ENCODE data around the gene CDH13.

Gene CDH13

GRCh38 chr16:83732536-83732935, 1105.8 kb downstream of the CDH13 start:
- no peak for DNase-seq (ENCODE audit: low spot score)
- FAIRE-seq: no peak

GRCh38 chr16:83733301-83733700, 1106.5 kb downstream of the CDH13 start:
- no peak for DNase-seq (ENCODE audit: low spot score)
- FAIRE-seq: no peak

DNA sequence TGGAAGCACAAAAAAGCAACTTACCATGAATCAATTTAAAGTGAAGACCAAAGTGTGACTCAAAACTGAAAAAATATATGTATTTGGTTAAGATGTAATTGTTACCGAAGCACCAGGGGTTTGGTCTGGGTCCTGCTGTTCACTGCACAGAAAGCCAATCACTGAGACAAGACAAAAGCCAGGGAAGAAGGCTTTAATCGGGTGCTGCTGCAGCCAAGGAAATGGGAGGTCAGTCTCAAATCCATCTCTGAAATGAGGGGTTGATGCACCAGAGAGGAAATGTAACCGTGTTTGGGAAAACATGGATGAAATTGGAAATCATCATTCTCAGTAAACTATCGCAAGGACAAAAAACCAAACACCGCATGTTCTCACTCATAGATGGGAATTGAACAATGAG, 1107.4 kb downstream of the CDH13 start:
- FAIRE-seq (no peak), DNase-seq (ENCODE audit: low spot score) (no peak)

DNA sequence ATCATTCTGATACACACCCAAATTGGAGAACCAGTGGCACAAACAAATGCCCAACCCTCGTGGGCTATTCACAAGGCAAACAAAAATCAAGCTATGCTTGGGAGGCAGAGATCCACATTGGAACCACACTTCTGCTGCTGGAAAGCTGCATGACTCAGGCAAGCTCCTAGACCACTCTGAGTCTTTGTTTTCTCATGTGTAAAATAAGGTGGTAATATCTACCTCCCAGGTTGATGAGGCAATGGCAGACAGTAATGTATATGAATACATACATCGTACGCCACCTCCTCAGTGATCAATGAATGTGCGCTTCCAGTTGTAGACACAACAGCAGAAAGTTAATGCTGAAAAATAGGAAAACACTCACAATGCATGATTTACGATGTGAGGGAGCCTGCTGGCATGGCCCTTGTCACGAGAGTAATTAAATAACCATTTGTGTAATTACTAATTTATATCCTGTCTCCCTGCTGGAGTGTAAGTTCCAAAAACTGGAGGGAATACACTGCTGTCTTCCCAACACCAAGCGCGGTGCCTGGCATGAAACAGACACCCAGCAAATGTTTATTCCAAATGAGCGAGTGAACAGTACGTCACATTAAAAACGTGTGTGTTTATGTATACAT, 1111.1 kb downstream of the CDH13 start:
- FAIRE-seq: peak; percentile 64
- peak; percentile 35 for DNase-seq (ENCODE audit: low spot score)

GRCh38 chr16:83738923-83739503, 1112.2 kb downstream of the CDH13 start:
- DNase-seq (ENCODE audit: low spot score) (peak; percentile 71), FAIRE-seq (peak; percentile 87)

GRCh38 chr16:83742124-83742899, 1115.5 kb downstream of the CDH13 start:
- no peak for DNase-seq (ENCODE audit: low spot score)
- no peak for FAIRE-seq

- no peak for FAIRE-seq
- DNase-seq (ENCODE audit: low spot score): no peak
Observed at GRCh38 chr16:83743241-83743640, 1116.5 kb downstream of the CDH13 start.

DNA sequence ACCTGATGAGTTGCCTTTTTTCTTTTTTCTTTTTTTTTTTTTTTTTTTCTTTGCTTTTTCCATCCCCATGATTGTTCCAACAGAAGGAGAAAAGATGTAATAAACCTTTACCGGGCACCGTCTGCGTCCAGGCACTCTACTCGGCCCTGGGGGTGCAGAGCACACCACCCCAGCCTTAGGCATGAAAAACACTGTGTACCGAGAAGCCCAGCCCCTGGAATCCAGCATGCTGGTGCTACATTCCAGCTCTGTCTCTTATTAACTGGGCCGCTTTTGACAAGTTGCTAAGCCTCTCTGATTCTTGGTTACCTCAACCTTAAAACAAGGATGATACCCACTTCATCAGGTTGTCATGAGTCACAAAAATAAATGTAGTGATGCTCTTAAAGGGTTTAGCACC, 1117.0 kb downstream of the CDH13 start:
- DNase-seq (ENCODE audit: low spot score): no peak
- FAIRE-seq: no peak

- peak; percentile 88 for DNase-seq (ENCODE audit: low spot score)
- FAIRE-seq: peak; percentile 87
Observed at GRCh38 chr16:83744441-83744981, 1117.7 kb downstream of the CDH13 start.

DNA sequence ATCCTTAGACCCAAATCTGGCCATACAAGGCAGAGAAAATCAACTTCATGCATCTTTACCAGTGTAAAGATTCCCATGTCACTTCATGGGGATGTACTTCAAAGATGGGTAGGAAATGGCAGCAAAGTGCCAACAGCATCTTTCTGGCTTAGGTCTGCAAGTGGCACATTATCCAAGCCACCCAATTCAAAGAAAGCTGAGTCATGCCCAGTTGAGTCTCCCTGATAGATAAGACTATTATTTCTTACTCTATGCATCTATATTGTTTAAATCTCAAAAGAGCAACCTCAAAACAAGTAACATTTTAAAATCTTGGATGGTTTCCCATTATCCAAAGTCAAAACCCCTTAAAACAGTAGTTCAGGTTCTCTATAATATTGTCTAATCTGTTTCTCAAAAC, 1119.8 kb downstream of the CDH13 start:
- no peak for DNase-seq (ENCODE audit: low spot score)
- no peak for FAIRE-seq

DNA sequence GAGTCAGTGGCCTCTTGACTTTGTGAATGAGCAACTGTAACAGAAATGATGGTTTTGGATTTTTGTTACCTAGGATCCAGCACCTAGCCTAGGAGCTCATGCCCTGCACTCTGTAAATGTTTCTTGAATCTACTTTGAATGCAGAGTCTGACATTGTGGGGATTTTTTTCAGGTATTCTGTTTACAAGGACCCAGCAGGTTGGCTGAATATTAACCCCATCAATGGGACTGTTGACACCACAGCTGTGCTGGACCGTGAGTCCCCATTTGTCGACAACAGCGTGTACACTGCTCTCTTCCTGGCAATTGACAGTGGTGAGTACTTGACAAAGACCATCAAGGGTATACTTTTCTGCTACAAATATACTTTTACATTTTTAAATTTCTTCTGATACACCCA, 1121.2 kb downstream of the CDH13 start:
- no peak for DNase-seq (ENCODE audit: low spot score)
- no peak for FAIRE-seq

DNA sequence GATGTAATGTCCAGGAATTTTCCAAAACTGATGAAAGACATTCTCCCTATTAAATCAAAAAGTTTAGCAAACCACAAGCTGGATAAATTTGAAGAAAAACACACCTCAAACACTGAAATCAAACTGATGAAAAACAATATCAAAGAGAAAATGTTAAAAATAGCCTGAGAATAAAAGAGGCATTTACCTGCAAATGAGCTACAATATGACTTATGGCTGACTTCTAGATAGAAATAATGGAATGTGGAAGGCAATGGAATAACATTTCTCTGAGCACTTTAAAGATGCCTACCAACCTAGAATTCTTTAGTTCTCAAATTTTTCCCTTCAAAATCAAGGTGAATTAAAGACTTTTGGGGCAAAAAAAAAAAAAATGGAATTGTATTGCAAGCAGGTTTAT, 1128.6 kb downstream of the CDH13 start:
- DNase-seq (ENCODE audit: low spot score) (no peak), FAIRE-seq (no peak)

DNA sequence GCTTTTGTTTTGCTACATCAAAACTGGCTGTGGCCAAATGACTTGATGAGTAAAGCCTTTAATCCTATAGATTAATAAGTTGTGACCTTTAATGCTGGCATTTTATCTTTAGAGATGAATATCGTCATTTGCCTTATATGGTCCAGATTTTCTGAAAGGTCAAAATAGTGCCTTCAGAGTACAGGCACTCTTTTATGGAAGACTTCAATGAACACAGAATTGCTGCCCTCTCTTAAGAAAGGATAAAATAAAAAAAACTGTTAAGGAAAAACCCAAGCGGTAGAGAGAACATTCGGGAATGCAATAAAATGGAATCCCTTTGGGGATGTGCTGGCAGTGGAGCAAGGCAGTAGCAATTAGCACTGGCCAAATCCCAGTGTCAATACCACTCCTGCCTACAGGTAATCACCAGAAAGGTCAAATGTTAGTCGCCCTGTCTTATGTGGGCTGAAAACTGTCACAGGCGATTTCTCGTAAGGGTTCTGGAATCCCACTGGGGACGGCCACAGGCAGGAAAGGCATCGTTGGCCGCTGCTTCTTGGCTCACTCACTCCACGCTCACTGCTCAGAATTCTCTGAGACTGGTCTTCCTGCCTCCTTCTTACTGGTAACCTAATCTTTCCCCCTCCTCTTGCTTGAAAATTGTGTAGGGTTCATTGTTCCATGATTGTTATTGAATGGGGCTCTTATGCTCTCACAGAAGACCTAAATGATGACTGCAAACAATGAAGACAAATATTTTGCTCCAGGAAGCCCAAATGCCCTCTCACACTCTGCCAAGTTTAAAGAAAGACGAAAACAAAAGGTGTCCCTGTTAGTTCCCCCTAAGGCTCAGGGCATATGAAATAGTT, 1135.6 kb downstream of the CDH13 start:
- FAIRE-seq (no peak), DNase-seq (ENCODE audit: low spot score) (no peak)

DNA sequence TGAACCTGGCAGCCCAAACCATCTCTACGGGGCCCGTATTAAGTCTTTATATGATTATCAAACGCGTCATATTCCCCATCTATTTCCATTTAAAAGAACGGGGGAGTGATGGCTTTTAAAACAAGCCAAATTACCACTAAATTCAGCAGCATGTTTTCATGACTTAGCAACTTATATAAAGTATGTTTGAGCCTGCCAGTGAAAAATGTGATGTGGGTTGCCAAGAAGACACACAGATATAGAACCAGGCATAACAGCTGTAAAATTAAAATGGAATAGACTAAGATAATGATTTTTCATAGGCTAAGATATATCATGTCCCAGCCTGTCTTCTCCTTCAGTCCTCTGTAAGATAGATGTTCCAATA, 1136.2 kb downstream of the CDH13 start:
- DNase-seq (ENCODE audit: low spot score) (no peak), FAIRE-seq (no peak)

DNA sequence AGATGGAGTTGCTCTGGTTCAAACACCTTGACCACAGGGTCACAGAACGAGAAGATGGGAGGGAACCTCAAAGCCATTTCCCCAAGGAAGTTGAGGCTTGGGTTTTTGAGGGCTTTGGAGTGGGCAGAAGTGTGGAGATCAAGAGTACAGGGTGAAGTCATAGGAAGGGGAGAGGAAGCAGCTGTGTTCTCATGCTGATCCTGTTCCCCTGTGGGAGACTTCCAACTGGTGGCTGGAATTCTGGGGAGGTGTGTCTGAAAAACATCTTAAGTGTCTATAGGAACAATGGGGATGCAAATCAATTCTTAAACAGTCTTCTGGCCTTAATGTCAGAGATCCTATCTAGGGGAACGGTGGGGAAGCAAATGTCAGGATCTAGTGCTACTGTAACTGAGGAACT, 1142.2 kb downstream of the CDH13 start:
- no peak for DNase-seq (ENCODE audit: low spot score)

DNA sequence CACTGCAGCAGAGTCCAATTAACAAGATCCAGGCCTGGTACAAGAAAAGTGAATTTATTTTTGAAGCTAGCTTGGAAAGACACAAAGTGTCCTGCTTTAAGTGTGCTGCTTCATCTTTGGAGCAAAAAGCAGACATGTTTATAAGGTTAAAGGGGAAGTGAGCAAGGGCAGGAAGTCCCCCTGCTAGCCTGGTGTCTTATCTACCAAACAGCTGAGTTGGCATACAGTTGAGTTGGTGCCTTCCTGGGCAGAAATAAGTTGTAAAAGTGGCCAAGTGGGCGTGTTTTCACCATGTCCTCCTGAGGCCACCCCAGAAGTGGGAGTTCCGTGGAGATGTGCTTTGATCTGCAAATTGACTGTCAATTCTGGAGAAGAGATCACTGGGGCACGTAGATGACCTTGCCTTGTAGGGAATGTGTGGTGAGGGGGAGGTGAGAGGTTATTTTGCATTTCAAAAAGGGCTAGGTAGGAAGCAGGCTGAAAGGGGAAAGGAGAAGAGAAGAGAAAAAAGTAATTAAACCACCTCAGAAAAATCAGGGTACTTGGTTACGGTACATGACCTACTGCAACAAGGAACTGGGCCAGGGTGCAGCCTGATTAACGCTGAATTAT, 1142.7 kb downstream of the CDH13 start:
- FAIRE-seq: no peak
- no peak for DNase-seq (ENCODE audit: low spot score)

More for the DNA sequence above, 1142.2 kb downstream of the CDH13 start:
- FAIRE-seq: no peak

DNA sequence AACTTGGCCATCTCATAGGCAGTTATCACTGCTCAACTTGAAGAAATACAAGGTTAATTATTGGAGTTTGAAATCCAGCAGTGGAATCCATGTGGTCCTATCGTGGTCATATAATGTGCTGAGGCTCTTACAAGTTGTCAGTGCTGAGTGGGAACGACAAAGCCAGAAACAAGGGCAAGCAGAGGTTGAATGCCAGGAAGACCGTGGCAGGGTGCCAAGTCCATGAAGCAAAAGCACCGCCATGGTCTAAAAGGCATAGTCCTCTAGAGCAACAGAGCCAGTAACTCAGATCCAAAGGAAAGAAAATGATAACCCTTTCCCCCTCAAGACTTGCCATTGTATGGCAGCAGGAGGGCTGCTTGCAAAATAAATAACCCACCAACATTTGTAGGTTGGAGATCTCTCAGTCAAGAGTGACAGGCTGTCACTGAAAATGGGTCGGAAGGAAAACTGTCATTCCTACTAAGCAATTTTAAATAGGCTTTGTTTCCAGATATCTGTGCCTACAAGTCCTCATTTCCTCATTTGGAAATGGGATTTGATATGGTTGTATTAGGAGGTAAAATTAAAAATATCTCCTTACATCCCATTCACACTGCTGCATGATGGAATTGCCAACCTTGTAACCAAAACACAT, 1144.7 kb downstream of the CDH13 start:
- DNase-seq (ENCODE audit: low spot score) (no peak), FAIRE-seq (no peak)

GRCh38 chr16:83772806-83773205, 1146.0 kb downstream of the CDH13 start:
- FAIRE-seq: no peak
- no peak for DNase-seq (ENCODE audit: low spot score)

DNA sequence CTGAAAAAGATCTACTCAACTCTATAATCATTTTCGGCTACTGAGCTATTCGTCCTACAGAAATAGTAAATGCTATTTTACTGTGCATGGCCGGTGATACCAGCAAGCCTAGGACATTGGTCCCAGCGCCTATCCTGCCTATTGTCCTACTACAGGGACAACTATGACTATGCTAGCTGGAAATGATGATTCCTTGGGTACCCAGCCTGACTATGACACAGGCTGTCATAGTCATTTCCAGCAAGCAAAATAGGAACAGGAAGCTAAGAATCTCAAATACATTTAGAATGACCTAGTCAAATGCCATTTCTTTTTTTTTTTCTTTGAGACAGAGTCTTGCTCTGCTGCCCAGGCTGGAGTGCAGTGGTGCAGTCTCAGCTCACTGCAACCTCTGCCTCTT, 1147.3 kb downstream of the CDH13 start:
- FAIRE-seq: no peak

DNA sequence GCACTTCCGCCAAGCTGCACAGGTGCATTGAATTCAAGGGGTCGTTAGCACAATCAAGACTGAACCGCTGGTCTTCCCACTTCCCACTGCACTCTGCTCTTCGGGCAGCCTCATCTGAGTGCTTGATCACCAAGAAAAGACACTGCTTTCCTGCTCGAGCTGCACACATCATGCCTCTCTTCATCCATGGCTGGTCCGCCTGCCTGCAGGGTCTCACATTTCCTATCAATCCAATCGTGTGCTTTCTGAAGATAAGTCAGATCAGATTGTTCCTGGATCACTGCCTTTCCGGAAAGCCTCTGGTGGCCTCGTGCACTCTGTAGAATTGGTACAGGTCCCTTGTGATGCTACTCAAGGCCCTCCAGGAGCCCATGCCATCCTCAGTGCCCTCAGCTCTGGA, 1150.2 kb downstream of the CDH13 start:
- DNase-seq (ENCODE audit: low spot score): no peak
- no peak for FAIRE-seq

More for the DNA sequence above, 1147.3 kb downstream of the CDH13 start:
- no peak for DNase-seq (ENCODE audit: low spot score)

DNA sequence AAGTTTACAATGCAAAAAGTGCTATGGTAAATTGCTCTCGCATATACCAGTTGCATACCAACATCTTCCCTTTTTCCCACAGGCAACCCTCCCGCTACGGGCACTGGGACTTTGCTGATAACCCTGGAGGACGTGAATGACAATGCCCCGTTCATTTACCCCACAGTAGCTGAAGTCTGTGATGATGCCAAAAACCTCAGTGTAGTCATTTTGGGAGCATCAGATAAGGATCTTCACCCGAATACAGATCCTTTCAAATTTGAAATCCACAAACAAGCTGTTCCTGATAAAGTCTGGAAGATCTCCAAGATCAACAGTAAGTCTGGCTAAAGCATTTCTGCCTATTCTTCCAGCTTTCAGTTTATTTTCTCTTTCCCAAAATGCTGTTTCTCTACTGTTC, 1153.1 kb downstream of the CDH13 start:
- DNase-seq (ENCODE audit: low spot score) (no peak), FAIRE-seq (no peak)

All from RCC 7860 (cell line).